PFSK-1 (cell line): ENCODE results near the gene NUBPL.

ENCODE experiments used
- POLR2AphosphoS5 ChIP-seq: IDR thresholded peaks from 2 replicates; pipeline ENCODE4 v1.6.1; 2012; ENCODE audit warnings: low read depth, mild to moderate bottlenecking, control low read depth, low read length, moderate library complexity
- REST ChIP-seq, 2 experiments: IDR thresholded peaks; 2 replicates each; pipeline versions ENCODE4 v1.6.1 to v1.8.0; 2011 to 2012; ENCODE audit warnings: low read depth in 2 of 2, low read length in 2 of 2, control low read depth in 1 of 2, inconsistent platforms in 1 of 2, mild to moderate bottlenecking in 1 of 2, moderate library complexity in 1 of 2; ENCODE audit not compliant: insufficient read depth in 1 of 2
- SIN3A ChIP-seq: IDR thresholded peaks from 2 replicates; pipeline ENCODE4 v1.6.1; 2012; ENCODE audit warnings: mild to moderate bottlenecking, low read length, moderate library complexity, borderline replicate concordance; ENCODE audit not compliant: insufficient read depth
- TAF1 ChIP-seq: IDR thresholded peaks from 2 replicates; pipeline ENCODE4 v1.6.1; 2012; ENCODE audit warnings: low read length, control low read depth, borderline replicate concordance; ENCODE audit not compliant: insufficient read depth

GRCh38 chr14:31592122-31592521 is 30.9 kb downstream of the NUBPL start:
- TF ChIP-seq POLR2AphosphoS5, result no peak
- no peak for TF ChIP-seq SIN3A
- TF ChIP-seq TAF1, result no peak
- TF ChIP-seq REST (IDR thresholded peaks at IDR 0.05; ENCODE audit: insufficient read depth in 1 of 2, low read depth in 2 of 2, low read length in 2 of 2), result no peak
